Activated CD4-positive, alpha-beta T cell treated with anti-CD3 and anti-CD28 coated beads for 48 hours (primary cell): ENCODE data around the gene MLLT10.

ENCODE experiments used
- DNase-seq: peaks from one replicate; pipeline ENCODE4 v3.0.0-alpha.2; 2020

Gene MLLT10

DNA sequence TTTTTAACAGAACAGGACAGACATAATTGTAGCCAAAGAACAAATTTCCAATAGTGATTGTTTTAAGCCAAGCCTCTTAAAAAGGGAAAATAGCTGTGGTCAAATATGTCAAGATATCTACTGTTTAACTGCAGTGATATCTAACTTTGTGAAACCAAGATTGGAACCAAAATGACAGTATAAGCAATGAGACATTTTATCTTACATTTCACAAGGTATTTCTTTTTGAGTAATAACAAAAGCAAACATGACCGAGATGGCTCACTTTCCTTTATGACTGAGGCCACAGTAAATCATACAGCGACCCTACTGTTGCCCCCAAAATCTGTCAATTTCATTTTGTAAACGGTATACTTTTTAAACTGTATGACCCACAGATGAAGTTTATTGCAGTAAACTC lies 215.8 kb downstream of the MLLT10 start:
- no peak for DNase-seq

DNA sequence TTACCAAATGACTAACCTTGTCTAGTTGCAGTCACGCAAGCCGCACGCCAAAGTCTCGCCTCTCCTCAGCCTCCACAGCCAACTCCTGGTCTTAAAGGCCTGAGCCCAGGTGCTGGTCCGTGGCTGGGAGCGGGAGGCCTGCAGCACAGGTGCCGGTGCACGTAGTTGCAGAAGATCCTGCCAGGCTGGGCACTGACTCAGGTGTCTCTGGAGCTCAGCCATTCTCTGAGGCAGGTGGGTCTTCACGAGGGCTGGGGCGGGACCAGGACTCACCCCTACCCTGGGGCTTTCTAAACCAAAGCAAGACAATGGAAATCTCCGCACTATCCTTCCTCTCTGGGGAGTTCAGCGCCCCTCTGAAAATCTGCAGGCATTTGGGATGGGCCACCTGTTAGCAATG lies 216.4 kb downstream of the MLLT10 start:
- no peak for DNase-seq

DNA sequence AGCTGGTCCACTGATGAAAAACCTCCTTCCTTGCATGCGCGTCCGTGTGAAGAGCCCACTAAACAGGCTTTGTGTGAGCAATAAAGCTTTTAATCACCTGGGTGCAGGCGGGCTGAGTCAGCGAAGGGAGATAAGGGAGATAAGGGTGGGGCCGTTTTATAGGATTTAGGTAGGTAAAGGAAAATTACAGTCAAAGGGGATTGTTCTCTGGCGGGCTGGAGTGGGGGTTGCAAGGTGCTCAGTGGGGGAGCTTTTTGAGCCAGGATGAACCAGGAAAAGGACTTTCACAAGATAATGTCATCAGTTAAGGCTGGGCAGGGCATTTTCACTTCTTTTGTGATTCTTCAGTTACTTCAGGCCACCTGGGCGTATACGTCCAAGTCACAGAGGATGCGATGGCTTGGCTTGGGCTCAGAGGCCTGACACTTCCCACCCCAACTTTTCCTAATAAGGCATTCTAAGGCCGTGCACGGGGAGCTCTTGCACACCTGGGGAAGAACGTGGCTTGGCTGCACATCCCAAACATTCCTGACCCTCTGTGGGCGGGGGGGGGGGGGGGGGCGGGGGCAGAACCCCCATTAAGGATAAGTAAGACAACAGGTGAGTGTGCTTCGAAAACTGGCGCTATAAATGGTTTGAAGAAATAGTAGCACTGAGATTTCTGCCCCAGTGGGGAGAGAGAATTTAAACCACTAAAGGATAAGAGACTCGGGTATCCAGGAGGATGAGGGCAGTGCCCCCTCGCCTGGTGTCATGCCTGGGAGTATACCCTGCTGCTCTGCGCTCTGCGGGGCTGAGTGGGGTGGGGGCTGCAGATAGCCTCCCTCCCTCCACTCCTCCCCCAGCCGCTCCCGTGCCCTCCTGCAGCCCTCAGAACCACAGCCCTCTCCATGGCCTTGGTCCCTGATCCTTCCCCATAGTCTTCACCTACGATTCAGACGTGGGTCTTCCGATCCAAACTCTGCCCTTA lies 217.6 kb downstream of the MLLT10 start:
- DNase-seq, result no peak

DNA sequence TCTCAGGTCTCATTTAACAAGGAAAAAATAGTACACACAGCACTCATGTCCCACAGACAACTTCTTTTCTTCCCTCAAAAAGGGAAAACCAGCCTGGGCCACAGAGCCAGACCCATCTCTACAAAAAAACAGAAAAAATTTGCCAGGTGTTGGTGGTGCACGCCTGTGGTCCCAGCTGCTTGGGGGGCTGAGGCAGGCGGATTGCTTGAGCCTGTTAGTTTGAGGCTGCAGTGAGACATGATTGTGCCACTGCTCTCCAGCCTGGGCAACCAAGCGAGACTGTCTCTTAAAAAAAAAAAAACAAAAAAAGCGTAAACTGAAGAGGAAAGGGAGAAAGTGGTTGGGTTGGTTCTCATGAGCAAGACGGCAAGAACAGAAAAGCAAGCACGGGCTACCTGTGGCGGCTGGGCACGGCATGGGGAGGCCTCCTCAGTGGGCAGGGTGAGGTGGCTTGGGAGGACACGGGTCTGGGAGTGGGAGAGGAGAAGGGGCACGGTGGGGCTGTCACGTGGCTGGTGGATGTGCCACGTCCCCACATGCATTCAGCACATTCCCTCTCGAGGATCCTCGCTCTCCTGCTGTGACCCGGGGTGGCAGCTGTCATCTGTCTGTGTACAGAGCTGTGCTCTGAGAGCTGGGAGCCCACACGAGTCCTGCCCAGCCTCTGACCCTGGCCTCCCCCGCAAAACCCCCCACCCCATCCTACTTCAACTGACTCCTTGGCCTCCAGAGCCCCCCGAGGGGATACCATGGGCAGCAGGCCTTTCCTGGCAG lies 219.7 kb downstream of the MLLT10 start:
- DNase-seq, result no peak

DNA sequence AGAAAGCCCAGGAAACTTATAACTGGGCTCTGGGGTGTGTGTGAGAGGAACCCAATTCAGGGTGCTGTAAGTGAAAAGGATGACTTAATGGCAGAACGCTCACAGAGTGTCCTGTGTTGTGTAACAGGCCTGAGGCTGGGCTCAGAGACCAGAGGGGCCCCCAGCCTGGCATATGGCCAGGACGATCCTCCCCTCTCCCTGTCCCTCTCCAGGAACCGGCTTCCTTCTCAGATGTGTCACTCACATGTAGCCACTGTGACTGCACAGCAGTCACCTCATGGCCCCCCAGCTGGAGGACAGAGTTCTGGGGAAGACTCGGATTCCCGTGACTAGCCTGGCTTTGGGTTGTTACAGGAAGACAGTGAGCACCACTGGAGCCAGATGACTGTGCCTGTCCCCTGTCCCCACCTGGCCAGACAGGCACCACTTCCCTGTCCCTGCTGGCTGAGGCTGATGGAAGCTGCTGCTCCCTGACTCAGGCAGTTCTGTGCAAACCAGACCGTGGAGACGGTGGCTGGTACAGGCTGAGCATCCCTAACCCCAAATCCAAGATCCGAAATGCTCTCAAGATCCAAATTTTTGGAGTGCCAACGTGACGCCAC lies 220.5 kb downstream of the MLLT10 start:
- DNase-seq, result no peak

DNA sequence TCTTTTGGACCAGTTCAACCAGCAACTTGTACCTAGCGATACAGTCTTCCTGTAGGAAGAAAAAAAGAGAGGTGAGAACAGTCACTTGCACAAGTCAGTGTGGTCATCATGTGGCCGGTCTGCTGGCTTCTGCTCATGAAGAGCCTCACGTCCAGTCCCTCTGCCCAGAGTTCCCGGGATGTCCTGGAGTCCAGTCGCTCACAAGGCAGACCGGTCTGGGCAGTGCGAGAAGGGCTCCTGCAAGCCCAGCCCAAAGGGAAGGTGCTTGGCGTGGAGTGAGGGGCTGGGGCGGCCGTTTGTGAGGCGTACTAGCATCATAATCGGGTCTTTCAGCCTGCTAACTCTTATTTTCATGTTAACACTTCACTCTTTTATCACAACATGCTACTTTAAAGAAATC lies 222.7 kb downstream of the MLLT10 start:
- DNase-seq, result no peak

DNA sequence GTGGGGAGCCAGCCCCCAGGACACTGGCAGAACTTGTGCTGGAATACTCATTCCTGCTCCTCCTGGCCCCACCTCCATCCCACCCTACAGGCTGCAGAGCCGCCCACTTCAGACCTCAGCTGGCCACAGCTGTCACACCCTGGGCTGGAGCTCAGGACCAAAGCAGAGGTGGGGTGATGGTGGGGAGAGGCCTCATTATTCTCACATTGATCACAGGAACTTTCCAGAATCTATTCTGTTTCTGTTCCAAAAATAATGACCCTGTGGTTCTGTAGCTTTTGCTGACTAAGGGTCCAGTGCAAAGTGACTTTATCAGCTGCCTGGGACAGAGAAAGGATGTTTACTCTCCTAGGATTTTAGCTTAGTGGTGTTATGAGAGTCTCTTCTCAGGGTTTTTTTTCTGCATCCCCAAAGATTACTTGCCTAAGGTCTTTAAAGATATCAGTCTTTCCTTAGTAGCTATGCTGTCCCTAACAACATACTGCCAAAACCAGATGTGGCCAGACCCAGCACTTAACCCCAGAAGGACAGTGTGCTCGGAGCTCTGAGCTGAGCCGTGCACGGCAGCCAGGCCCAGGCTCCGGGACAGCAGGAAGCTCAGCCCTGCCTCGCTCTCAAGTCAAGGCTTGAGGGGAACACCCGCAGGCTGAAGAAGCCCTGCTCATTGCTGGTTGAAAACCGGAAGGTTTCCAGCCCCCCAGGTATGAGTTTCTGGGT lies 223.3 kb downstream of the MLLT10 start:
- no peak for DNase-seq

DNA sequence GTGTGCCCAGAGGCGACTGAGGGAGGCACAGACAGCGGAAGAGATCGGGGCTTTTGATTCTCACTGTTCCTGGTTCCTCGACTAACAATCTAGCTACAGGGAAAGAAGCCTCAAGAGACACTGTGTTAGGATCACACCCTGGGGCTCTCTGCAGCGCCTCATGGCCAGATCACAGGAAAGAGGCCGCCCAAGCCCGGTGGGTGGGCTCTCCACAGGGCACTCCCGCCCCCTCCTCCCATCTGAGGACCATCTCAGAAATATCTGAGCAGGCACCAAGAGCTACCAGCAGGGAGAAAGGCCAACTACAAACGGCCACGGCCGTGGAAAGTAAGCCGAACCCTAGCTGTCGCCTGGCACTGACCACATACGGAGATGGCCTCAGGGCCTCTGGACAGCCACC lies 224.2 kb downstream of the MLLT10 start:
- DNase-seq, result no peak

DNA sequence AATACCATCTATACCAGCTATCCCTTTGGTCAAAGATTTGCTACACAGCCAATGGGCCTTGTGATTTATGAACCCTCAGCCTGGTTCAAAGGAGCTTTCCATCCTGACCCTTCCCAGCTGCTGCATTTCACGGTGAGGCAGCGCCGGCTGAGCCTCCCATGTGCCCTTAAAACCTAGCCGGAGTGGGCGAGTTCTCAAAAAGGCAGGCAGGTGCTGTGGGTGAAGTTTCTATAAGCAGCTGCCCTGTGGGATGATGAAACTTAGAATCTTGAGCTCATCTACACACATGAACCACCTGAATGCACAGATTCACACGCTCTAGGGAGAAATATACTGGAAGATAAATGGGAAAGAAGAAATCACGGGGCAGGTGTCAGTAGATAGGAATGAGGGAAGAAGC lies 224.7 kb downstream of the MLLT10 start:
- DNase-seq, result no peak

DNA sequence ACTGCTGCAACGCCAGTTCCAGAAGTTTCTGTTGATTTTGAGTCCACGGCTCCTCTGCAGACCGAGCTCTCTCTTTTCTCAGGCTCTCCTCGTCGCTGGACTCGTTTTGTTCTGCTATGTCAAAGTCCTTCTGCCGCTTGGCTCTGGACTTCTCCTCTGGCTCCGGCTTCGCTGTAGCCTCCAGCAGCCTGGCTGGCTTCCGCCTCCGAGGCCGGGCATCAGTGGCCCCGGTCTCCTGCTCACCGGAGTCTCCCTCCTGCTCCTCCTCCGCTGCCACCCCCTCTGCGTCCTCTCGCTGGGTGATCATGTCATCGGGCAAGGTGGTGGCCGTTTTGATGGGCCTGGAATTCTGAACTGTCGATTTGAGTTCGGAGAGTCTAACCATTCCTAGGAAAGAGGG lies 225.2 kb downstream of the MLLT10 start:
- no peak for DNase-seq

DNA sequence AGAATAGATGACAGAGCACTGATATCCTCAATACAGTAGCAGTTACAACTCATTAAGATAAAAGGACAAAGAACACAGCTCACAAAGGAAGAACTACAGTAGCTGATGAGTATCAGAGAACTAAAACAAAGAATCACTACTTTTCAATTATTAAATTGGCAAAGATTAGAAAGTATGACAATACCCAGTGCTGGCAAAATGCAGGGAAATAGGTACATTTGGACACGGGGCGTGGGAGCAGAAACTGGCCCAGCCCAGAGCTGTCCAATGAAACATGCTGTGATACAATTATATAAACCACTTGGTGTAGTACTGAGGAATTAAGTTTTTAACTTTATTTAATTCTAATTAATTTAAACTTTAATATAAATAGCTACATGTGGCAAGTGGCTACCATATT lies 226.3 kb downstream of the MLLT10 start:
- no peak for DNase-seq

DNA sequence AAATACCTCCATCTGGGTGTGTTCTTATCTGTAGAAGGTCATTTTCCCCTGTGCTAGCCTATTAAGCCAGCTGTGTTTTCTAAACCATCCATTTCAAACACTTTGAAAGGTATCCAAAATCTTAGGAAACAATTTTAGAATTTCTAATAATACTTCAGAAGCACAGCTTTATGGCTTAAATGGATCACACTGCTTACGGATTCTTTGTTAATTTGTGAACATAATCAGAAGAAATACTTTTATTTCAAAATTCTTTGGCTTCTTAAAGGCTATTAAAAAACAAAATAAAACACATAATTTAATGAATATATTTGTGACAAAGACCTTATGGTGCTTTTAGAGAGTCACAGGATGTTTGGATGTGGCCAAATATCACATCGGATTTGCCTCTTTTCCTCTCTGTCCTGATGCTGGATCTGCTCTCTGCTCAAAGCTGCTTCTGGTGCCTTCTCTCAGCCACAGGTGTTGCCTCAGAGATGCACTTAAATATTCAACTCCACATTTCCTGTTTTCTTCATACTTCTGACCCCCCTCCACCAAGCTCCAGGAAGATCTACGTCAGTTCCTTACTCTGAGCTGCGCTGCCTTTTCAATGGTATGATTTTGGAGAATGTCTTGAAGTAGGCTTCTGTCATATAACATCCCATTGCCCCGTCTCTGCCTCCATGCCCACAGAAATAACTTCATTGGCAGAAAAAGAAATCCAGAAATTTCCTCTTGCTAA lies 230.6 kb downstream of the MLLT10 start:
- DNase-seq, result no peak

DNA sequence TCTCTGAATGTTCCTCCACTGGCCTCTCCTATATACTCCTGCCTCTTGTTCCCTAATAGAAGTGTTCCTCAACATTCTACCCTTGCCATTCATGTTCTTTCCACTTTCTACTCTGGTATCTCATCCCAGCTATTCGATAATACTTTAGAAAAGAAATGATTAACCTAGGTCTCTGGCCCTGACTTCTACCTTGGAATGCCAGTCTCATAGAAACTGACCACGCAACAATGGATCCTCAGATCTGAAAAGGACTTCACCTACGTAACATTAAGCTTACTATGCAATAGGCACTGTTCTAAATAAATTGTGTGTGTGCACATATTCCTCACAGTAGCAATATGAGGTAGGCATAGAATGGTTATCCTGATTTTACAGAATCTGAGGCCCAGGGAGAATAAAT lies 235.0 kb downstream of the MLLT10 start:
- no peak for DNase-seq

DNA sequence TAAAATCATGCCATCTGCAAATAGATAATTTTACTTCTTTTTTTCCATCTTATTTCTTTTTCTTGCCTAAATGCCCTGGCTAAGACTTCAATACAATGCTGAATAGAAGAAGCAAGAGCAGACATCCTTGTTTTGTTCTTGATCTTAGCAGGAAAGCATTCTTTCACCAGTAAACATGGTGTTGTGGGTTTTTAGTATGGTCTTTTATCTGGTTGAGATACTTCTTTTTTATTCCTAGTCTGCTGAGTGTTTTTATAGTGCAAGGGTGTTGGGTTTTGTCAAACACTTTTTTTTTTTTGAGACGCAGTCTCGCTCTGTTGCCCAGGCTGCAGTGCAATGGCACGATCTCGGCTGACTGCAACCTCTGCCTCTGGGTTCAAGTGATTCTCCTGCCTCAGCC lies 237.2 kb downstream of the MLLT10 start:
- DNase-seq, result no peak

DNA sequence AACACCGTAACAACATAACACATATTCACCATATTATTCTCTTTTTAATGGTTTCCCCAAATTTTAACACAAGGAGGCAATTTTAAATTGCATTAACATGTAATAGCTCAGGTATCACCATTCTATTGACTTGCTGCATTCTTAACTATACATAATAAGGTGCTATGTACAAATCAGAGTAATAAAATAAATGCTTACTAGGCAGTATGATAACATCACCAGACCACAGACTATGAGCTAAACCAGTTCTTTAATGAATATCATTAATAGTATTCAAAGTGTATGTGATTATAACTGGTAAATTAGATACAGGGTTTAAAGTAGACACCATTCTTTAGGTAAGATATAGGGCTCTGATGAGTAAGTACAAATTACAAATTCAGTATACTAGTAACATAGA lies 242.9 kb downstream of the MLLT10 start:
- DNase-seq, result no peak

DNA sequence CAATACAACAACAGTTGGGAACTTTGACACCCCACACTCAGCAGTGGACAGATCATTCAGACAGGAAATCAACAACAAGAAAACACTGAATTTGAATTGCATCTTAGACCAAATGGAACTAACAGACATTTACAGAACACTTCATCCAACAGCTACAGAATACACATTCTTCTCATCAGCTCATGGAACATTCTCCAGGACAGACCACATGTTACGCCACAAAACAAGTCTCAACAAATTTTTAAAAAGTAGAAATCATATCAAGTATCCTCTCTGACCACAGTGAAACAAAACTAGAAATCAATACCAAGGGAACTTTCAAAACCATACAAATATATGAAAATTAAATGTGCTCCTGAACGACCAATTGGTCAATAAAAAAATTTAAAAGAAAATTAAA lies 257.2 kb downstream of the MLLT10 start:
- DNase-seq, result no peak
